SU-DHL-6 (cell line): ENCODE measurements around the gene PTCH1.

Experiments used
- H2AFZ ChIP-seq: fragments of 200-600 bp; sonication (generic); 2 replicates; pipeline ENCODE4 v1.6.1; 2014; ENCODE audit warnings: low read depth, mild to moderate bottlenecking, moderate library complexity, mixed read lengths, antibody characterized with exemption, low read length; ENCODE audit not compliant: severe bottlenecking
- H3F3A ChIP-seq: fragments of 200-600 bp; shearing (Covaris generic); 2 replicates; pipeline ENCODE4 v1.6.0; 2016; ENCODE audit warnings: antibody characterized with exemption, mild to moderate bottlenecking; ENCODE audit not compliant: insufficient read depth
- H3K27ac ChIP-seq: fragments of 200-600 bp; sonication (generic); 2 replicates; pipeline ENCODE4 v1.5.1; 2016; ENCODE audit warnings: low read depth, mild to moderate bottlenecking, low read length, moderate library complexity, mixed read lengths
- H3K27me3 ChIP-seq: fragments of 200-600 bp; sonication (generic), shearing (Covaris generic); 2 replicates; pipeline ENCODE4 v1.6.0; 2014; ENCODE audit warnings: mild to moderate bottlenecking, low read length
- H3K36me3 ChIP-seq: fragments of 200-600 bp; sonication (generic); 2 replicates; pipeline ENCODE4 v1.6.1; 2014; ENCODE audit warnings: mild to moderate bottlenecking, low read length, mixed read lengths
- H3K4me2 ChIP-seq: fragments of 300-600, 200-600 bp; shearing (Covaris generic), sonication (generic); 2 replicates; pipeline ENCODE4 v1.6.0; 2014; ENCODE audit warnings: low read length, low read depth, mild to moderate bottlenecking; ENCODE audit not compliant: poor library complexity, severe bottlenecking
- H3K4me3 ChIP-seq: fragments of 200-600 bp; sonication (generic); 2 replicates; pipeline ENCODE4 v1.5.1; 2014; ENCODE audit warnings: antibody characterized with exemption, low read length, mild to moderate bottlenecking, mixed read lengths; ENCODE audit not compliant: insufficient read depth, poor library complexity, severe bottlenecking
- H3K79me2 ChIP-seq: fragments of 200-600 bp; sonication (generic); 2 replicates; pipeline ENCODE4 v1.6.1; 2014; ENCODE audit warnings: mild to moderate bottlenecking, low read length, moderate library complexity; ENCODE audit not compliant: insufficient read depth
- H3K9ac ChIP-seq: fragments of 200-600 bp; sonication (generic); 2 replicates; pipeline ENCODE4 v1.7.0; 2014; ENCODE audit warnings: mild to moderate bottlenecking, low read length
- H3K9me2 ChIP-seq: fragments of 200-600 bp; sonication (generic); replicated peaks from 2 replicates; pipeline ENCODE4 v1.6.1; 2014; ENCODE audit warnings: low read length; ENCODE audit not compliant: insufficient read depth
- H3K9me3 ChIP-seq: fragments of 200-600 bp; sonication (generic); 2 replicates; pipeline ENCODE4 v1.6.1; 2014; ENCODE audit warnings: low read length, mixed read lengths; ENCODE audit not compliant: insufficient read depth
- H4K20me1 ChIP-seq: fragments of 200-600 bp; sonication (generic); 2 replicates; pipeline ENCODE4 v1.6.1; 2014; ENCODE audit warnings: low read depth, mild to moderate bottlenecking, antibody characterized with exemption, low read length, moderate library complexity, mixed read lengths
- CTCF ChIP-seq: fragments of 200-600 bp; sonication (generic); IDR thresholded peaks from one replicate; pipeline ENCODE4 v1.5.1; 2017; ENCODE audit warnings: antibody characterized with exemption, mild to moderate bottlenecking, low read length, moderate library complexity; ENCODE audit not compliant: insufficient read depth, poor library complexity, severe bottlenecking
- EZH2phosphoT487 ChIP-seq: fragments of 200-600 bp; sonication (generic), shearing (Covaris generic); conservative IDR thresholded peaks from 2 replicates; pipeline ENCODE4 v1.6.1; 2018; ENCODE audit warnings: mild to moderate bottlenecking, antibody characterized with exemption, low read length, moderate library complexity, mixed read lengths

Gene PTCH1

GRCh38 chr9:95508242-95508967 is 8.4 kb downstream of the PTCH1 start:
- no peaks in the 10 kb centered on the region for H3K9me2 ChIP-seq
- H3K9ac ChIP-seq, result peak overlapping the region; percentile 91
- no peaks in the 10 kb centered on the region for H3K9me3 ChIP-seq
- H3K4me3 ChIP-seq, result peak overlapping the region; percentile 98
- H3K4me2 ChIP-seq, result peak overlapping the region; percentile 99
- peaks cover 43% of the 10 kb centered on the region; the same call in 1 of the 2 replicates for H3F3A ChIP-seq
- H3K36me3 ChIP-seq, result no peaks in the 10 kb centered on the region
- H4K20me1 ChIP-seq, result no peaks in the 10 kb centered on the region
- no peaks in the 10 kb centered on the region for H3K27me3 ChIP-seq
- no peak overlapping the region for H2AFZ ChIP-seq
- peak overlapping the region; percentile 97 for H3K27ac ChIP-seq
- peaks cover 39% of the 10 kb centered on the region for H3K79me2 ChIP-seq
- TF ChIP-seq CTCF (no peak), EZH2phosphoT487 (no peak)

GRCh38 chr9:95507464-95508241 is 9.1 kb downstream of the PTCH1 start:
- H3F3A ChIP-seq, result peaks cover 37% of the 10 kb centered on the region; the same call in 1 of the 2 replicates
- no peaks in the 10 kb centered on the region for H3K9me3 ChIP-seq
- peak overlapping the region; percentile 97 for H3K27ac ChIP-seq
- peak overlapping the region; percentile 91 for H3K9ac ChIP-seq
- TF ChIP-seq EZH2phosphoT487 (no peak), CTCF (no peak)
- H3K4me2 ChIP-seq, result peak overlapping the region; percentile 99
- peaks cover 46% of the 10 kb centered on the region for H3K79me2 ChIP-seq
- no peaks in the 10 kb centered on the region for H3K36me3 ChIP-seq
- H4K20me1 ChIP-seq, result peaks cover 5% of the 10 kb centered on the region; the same call in 1 of the 2 replicates
- H2AFZ ChIP-seq, result peak overlapping the region; percentile 66
- H3K4me3 ChIP-seq, result peak overlapping the region; percentile 98
- no peaks in the 10 kb centered on the region for H3K27me3 ChIP-seq
- H3K9me2 ChIP-seq, result no peaks in the 10 kb centered on the region

GRCh38 chr9:95506678-95507463 is 9.9 kb downstream of the PTCH1 start:
- H3K27ac ChIP-seq, result peak overlapping the region; percentile 97
- H3K4me2 ChIP-seq, result peak overlapping the region; percentile 99
- H3K9me2 ChIP-seq, result no peaks in the 10 kb centered on the region
- peaks cover 29% of the 10 kb centered on the region; the same call in 1 of the 2 replicates for H3F3A ChIP-seq
- no peaks in the 10 kb centered on the region for H3K36me3 ChIP-seq
- TF ChIP-seq CTCF, result no peak
- no peak for TF ChIP-seq EZH2phosphoT487
- peaks cover 7% of the 10 kb centered on the region; the same call in 1 of the 2 replicates for H4K20me1 ChIP-seq
- H3K4me3 ChIP-seq, result peak overlapping the region; percentile 98
- no peaks in the 10 kb centered on the region for H3K9me3 ChIP-seq
- peak overlapping the region; percentile 91 for H3K9ac ChIP-seq
- no peaks in the 10 kb centered on the region for H3K27me3 ChIP-seq
- H3K79me2 ChIP-seq, result peaks cover 52% of the 10 kb centered on the region
- H2AFZ ChIP-seq, result peak overlapping the region; percentile 66
